ENCODE data around the gene ABHD12B.

ABHD12B gene

DNA sequence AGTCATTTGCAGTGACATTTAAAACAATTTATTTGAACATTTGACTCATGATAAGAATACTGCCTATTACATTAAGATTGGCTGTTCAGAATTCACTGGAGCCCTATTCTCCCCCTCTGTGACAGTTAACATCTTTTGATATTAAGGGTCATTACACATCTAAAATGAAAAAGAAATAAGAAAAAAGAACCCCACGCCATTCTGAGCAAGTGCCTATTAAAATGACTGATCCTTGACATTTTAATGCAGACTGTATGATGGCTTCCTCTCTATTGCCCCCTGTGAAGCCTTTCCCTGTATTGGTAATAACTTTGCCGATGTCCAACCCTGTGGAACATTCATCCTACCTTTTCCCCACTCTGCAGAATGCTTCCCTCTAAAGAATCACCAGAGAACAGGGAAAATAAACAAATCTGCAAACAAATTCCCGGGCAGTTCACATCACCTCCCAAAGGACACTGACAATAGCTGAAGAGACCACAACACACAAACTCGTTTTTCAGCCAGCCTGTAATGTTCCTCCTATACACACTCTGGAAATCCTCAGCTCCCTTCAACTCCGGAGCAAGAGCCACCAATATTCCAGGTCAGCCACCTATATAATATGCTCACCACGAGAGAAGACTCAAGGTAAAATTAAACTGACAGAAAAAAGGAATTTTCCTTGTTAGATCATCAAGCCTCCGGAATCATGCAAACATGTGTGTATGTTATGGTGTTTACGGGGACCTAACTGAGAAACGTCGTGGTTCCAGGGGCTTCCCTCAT is 42.9 kb upstream of the ABHD12B start:
- Histone ChIP-seq H3K9ac (ENCODE audit: low read length) (peak overlapping the region; percentile 91), H3K27ac (ENCODE audit: low read depth, low read length, poor library complexity, severe bottlenecking) (peak overlapping the region; percentile 82), H4K20me1 (ENCODE audit: insufficient read depth, low read length) (no peaks in the 10 kb centered on the region), H3K79me2 (ENCODE audit: insufficient read depth, low read length) (peaks cover 64% of the 10 kb centered on the region), H3K27me3 (ENCODE audit: insufficient read depth, low read length) (no peaks in the 10 kb centered on the region), H3K4me3 (ENCODE audit: low read depth, low read length, poor library complexity, severe bottlenecking) (peak overlapping the region; percentile 82), H3K4me1 (ENCODE audit: insufficient read depth, low read length, severe bottlenecking) (peaks cover 64% of the 10 kb centered on the region), H3K4me2 (ENCODE audit: low read length) (peak overlapping the region; percentile 88), H2AFZ (ENCODE audit: low read length) (no peak overlapping the region), H3F3A (ENCODE audit: insufficient read depth, low read length) (no peaks in the 10 kb centered on the region), H3K9me2 (ENCODE audit: low read depth, low read length) (no peaks in the 10 kb centered on the region), H3K9me3 (ENCODE audit: low read length) (no peaks in the 10 kb centered on the region), H3K36me3 (ENCODE audit: insufficient read depth, low read length) (peaks cover 6% of the 10 kb centered on the region; the same call in 1 of the 2 replicates)
- TF ChIP-seq EZH2 (IDR thresholded peaks at IDR 0.05; ENCODE audit: borderline replicate concordance, low read length) = no peak
- TF ChIP-seq, protein P1, sequence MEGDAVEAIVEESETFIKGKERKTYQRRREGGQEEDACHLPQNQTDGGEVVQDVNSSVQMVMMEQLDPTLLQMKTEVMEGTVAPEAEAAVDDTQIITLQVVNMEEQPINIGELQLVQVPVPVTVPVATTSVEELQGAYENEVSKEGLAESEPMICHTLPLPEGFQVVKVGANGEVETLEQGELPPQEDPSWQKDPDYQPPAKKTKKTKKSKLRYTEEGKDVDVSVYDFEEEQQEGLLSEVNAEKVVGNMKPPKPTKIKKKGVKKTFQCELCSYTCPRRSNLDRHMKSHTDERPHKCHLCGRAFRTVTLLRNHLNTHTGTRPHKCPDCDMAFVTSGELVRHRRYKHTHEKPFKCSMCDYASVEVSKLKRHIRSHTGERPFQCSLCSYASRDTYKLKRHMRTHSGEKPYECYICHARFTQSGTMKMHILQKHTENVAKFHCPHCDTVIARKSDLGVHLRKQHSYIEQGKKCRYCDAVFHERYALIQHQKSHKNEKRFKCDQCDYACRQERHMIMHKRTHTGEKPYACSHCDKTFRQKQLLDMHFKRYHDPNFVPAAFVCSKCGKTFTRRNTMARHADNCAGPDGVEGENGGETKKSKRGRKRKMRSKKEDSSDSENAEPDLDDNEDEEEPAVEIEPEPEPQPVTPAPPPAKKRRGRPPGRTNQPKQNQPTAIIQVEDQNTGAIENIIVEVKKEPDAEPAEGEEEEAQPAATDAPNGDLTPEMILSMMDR (IDR thresholded peaks at IDR 0.05; ENCODE audit: low read length) = peak; percentile 30; the same call in 1 of the 2 replicates

DNA sequence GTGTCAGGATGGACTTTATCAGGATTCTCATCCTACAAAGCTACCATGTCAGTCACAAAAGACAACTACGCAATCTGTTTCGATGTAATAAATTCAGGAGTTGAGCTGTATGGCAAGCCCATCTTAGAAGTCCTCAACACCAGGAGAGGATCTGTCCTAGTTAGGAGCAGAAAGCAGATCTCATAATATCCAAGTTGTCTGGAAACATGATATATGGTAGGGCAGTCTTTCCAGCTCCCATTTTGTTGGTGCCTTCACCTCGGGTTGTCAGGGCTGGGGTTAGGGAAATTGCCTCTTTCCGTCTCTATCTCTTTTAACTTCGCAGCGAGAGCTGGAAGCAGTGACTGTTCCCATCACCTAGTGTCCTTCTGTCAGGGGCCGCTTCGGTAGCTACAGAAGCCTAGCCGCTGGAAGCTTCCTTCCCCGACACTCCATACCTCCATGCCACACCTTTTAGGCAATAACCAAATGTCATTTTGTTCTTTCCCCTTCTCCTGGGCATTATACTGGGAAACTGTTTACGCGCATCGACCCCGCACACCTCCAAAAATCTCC is 42.3 kb upstream of the ABHD12B start:
- H3K9ac ChIP-seq (ENCODE audit: low read length) = peak overlapping the region; percentile 91
- H3K4me3 ChIP-seq (ENCODE audit: low read depth, low read length, poor library complexity, severe bottlenecking) = peak overlapping the region; percentile 82
- H3K79me2 ChIP-seq (ENCODE audit: insufficient read depth, low read length) = peaks cover 58% of the 10 kb centered on the region
- no peaks in the 10 kb centered on the region for H3F3A ChIP-seq (ENCODE audit: insufficient read depth, low read length)
- no peaks in the 10 kb centered on the region for H4K20me1 ChIP-seq (ENCODE audit: insufficient read depth, low read length)
- peaks cover 6% of the 10 kb centered on the region; the same call in 1 of the 2 replicates for H3K36me3 ChIP-seq (ENCODE audit: insufficient read depth, low read length)
- peak overlapping the region; percentile 82 for H3K27ac ChIP-seq (ENCODE audit: low read depth, low read length, poor library complexity, severe bottlenecking)
- no peaks in the 10 kb centered on the region for H3K9me2 ChIP-seq (ENCODE audit: low read depth, low read length)
- TF ChIP-seq EZH2 (IDR thresholded peaks at IDR 0.05; ENCODE audit: borderline replicate concordance, low read length) = no peak
- TF ChIP-seq, protein P1 (IDR thresholded peaks at IDR 0.05; ENCODE audit: low read length) = no peak
- no peaks in the 10 kb centered on the region for H3K27me3 ChIP-seq (ENCODE audit: insufficient read depth, low read length)
- H2AFZ ChIP-seq (ENCODE audit: low read length) = no peak overlapping the region
- H3K4me1 ChIP-seq (ENCODE audit: insufficient read depth, low read length, severe bottlenecking) = peaks cover 58% of the 10 kb centered on the region
- H3K4me2 ChIP-seq (ENCODE audit: low read length) = peak overlapping the region; percentile 88
- H3K9me3 ChIP-seq (ENCODE audit: low read length) = no peaks in the 10 kb centered on the region

DNA sequence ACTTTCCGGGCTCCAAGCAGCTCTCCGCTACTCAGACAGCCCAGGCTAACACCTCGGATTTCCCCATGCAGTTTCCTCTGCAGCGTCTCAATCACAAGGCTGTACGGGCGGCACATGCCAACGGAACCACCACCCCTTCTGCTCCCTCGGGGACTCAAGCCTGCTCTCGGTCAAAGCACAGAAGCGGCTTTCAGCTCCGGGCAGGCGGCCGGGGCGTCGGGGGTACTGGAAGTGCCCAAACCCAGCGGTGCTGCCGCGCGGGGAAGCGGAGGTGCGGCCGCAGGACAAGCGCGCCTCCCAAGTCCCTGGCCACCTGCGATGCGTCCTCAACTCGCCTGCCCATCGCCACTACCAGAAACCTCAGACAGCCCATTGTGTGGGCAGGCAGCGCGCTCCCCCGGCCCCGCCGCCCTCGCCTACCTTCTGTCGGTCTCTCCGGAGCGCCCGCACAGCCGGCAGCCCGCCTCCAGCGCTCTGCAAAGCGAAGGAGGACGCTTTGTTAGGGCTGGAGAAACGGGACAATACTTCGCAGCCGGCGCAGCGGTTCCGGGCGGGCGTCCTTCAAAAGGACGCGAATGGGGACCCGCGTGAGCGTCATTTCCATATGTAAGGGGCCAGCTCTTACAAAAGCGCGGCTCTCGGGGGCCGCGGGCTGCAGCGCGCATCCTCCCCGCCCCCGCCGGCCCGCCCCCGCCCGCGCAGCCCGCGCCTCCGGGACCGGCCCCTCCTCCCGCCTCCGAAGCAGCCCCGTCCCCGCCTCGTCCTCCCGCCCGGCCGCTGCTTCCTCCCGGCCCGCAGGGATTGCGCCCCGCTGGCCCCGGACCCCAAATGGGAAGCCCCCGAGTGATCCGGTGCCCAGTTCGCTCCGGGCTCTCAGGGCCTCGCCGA is 41.6 kb upstream of the ABHD12B start:
- H3K27me3 ChIP-seq (ENCODE audit: insufficient read depth, low read length) = no peaks in the 10 kb centered on the region
- TF ChIP-seq, protein P1 (IDR thresholded peaks at IDR 0.05; ENCODE audit: low read length) = no peak
- no peak for TF ChIP-seq EZH2 (IDR thresholded peaks at IDR 0.05; ENCODE audit: borderline replicate concordance, low read length)
- H3K4me2 ChIP-seq (ENCODE audit: low read length) = peak overlapping the region; percentile 88
- no peak overlapping the region for H2AFZ ChIP-seq (ENCODE audit: low read length)
- H3K27ac ChIP-seq (ENCODE audit: low read depth, low read length, poor library complexity, severe bottlenecking) = peak overlapping the region; percentile 82
- no peaks in the 10 kb centered on the region for H3K9me3 ChIP-seq (ENCODE audit: low read length)
- peaks cover 58% of the 10 kb centered on the region for H3K4me1 ChIP-seq (ENCODE audit: insufficient read depth, low read length, severe bottlenecking)
- peak overlapping the region; percentile 91 for H3K9ac ChIP-seq (ENCODE audit: low read length)
- H4K20me1 ChIP-seq (ENCODE audit: insufficient read depth, low read length) = no peaks in the 10 kb centered on the region
- H3K9me2 ChIP-seq (ENCODE audit: low read depth, low read length) = no peaks in the 10 kb centered on the region
- peaks cover 51% of the 10 kb centered on the region for H3K79me2 ChIP-seq (ENCODE audit: insufficient read depth, low read length)
- H3K4me3 ChIP-seq (ENCODE audit: low read depth, low read length, poor library complexity, severe bottlenecking) = peak overlapping the region; percentile 82
- no peaks in the 10 kb centered on the region for H3F3A ChIP-seq (ENCODE audit: insufficient read depth, low read length)
- H3K36me3 ChIP-seq (ENCODE audit: insufficient read depth, low read length) = peaks cover 6% of the 10 kb centered on the region; the same call in 1 of the 2 replicates
